ENCODE data around the gene PEPD.

- TF ChIP-seq, protein P1, sequence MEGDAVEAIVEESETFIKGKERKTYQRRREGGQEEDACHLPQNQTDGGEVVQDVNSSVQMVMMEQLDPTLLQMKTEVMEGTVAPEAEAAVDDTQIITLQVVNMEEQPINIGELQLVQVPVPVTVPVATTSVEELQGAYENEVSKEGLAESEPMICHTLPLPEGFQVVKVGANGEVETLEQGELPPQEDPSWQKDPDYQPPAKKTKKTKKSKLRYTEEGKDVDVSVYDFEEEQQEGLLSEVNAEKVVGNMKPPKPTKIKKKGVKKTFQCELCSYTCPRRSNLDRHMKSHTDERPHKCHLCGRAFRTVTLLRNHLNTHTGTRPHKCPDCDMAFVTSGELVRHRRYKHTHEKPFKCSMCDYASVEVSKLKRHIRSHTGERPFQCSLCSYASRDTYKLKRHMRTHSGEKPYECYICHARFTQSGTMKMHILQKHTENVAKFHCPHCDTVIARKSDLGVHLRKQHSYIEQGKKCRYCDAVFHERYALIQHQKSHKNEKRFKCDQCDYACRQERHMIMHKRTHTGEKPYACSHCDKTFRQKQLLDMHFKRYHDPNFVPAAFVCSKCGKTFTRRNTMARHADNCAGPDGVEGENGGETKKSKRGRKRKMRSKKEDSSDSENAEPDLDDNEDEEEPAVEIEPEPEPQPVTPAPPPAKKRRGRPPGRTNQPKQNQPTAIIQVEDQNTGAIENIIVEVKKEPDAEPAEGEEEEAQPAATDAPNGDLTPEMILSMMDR (IDR thresholded peaks at IDR 0.05): no peak
- no peak for TF ChIP-seq ZFX (IDR thresholded peaks at IDR 0.05; ENCODE audit: borderline replicate concordance)
These were observed 39.7 kb downstream of the PEPD start for GRCh38 chr19:33481863-33482262.
